Panc1 (cell line): ENCODE results near the gene BACH2. TPM values are rescaled to one million over a fixed set of nuclear protein-coding genes. Genes with fewer than 3 reads are reported as not detected.

Experiments used
- ATAC-seq: fragments of 200-7000 bp; cut with Tn5 transposase; 2 replicates; pipeline ENCODE4 v1.9.1; 2020; ENCODE audit warnings: mild to moderate bottlenecking, moderate library complexity
- BruUV-seq: library from RNA; stranded (reverse); fragments of 400-500 nt; replicated peaks from 2 replicates; lab custom pipeline; 2021; lab: Mats Ljungman, UMichigan
- CTCF ChIA-PET: fragments of 300-600 bp; sonication (Branson Sonifier 250); formaldehyde crosslinking; loops from one replicate; lab custom pipeline; 2022; ENCODE audit warnings: antibody characterized with exemption; lab: Charles Lee
- POLR2A ChIA-PET: fragments of 300-600 bp; sonication (Branson Sonifier 250); formaldehyde crosslinking; loops from one replicate; lab custom pipeline; 2022; ENCODE audit warnings: antibody characterized with exemption; lab: Charles Lee
- DNase-seq: peaks from one replicate; pipeline ENCODE4 v3.0.0-alpha.2; 2010; ENCODE audit warnings: low read depth, low spot score
- H3K27ac ChIP-seq: 2 replicates; pipeline ENCODE4 v1.5.1; 2011; ENCODE audit warnings: mild to moderate bottlenecking, low read length, inconsistent platforms
- H3K27me3 ChIP-seq: fragments of 200-500 bp; sonication (Bioruptor generic); 2 replicates; pipeline ENCODE4 v1.6.0; 2014; ENCODE audit warnings: low read length, inconsistent platforms; ENCODE audit not compliant: control insufficient read depth, insufficient read depth
- H3K36me3 ChIP-seq: fragments of 200-500 bp; sonication (Bioruptor generic); 2 replicates; pipeline ENCODE4 v1.5.1; 2014; ENCODE audit warnings: inconsistent platforms, mild to moderate bottlenecking, low read length, moderate library complexity; ENCODE audit not compliant: control insufficient read depth, insufficient read depth
- H3K4me1 ChIP-seq: 2 replicates; pipeline ENCODE4 v1.5.1; 2011; ENCODE audit warnings: inconsistent platforms, mild to moderate bottlenecking, low read length, moderate library complexity; ENCODE audit not compliant: control insufficient read depth, insufficient read depth
- H3K4me3 ChIP-seq, 2 experiments: 2 replicates each; pipeline ENCODE4 v1.5.1; 2011 to 2012; ENCODE audit warnings: low read depth in 2 of 2, low read length in 2 of 2, mild to moderate bottlenecking in 2 of 2, inconsistent platforms in 1 of 2, moderate library complexity in 1 of 2
- H3K9me3 ChIP-seq: fragments of 200-500 bp; sonication (Bioruptor generic); 2 replicates; pipeline ENCODE4 v1.5.1; 2014; ENCODE audit warnings: low read depth, mild to moderate bottlenecking, inconsistent platforms, low read length, moderate library complexity; ENCODE audit not compliant: control insufficient read depth, insufficient read depth
- CTCF ChIP-seq: fragments of 450-650 bp; IDR thresholded peaks from 2 replicates; pipeline ENCODE4 v1.5.1; 2017; ENCODE audit warnings: mild to moderate bottlenecking
- POLR2AphosphoS5 ChIP-seq: IDR thresholded peaks from 2 replicates; pipeline ENCODE4 v1.6.1; 2012; ENCODE audit warnings: mild to moderate bottlenecking, low read depth, low read length, moderate library complexity
- REST ChIP-seq, 2 experiments: IDR thresholded peaks; 2 replicates each; pipeline ENCODE4 v1.6.1; 2011 to 2012; ENCODE audit warnings: low read depth in 2 of 2, control low read depth in 1 of 2, low read length in 1 of 2, mild to moderate bottlenecking in 1 of 2, moderate library complexity in 1 of 2; ENCODE audit not compliant: insufficient read depth in 1 of 2
- SIN3A ChIP-seq: IDR thresholded peaks from 2 replicates; pipeline ENCODE4 v1.6.1; 2012; ENCODE audit warnings: low read depth, mild to moderate bottlenecking, low read length, moderate library complexity, borderline replicate concordance; ENCODE audit not compliant: insufficient read depth
- TCF7L2 ChIP-seq: IDR thresholded peaks from 2 replicates; pipeline ENCODE4 v1.6.1; 2011; ENCODE audit warnings: mild to moderate bottlenecking, low read depth, low read length, inconsistent platforms
- in situ Hi-C: cut with HindIII; loops from 2 replicates; pipeline ENCODE4 v1.10.0; 2016; ENCODE audit warnings: low sequenced_read_pairs, low pct_unique_long_range_greater_than_20kb
- intact Hi-C: fragments of 100-400 bp; cut with micrococcal nuclease; formaldehyde crosslinking; loops from one replicate; pipeline ENCODE4 v1.10.0; 2022; ENCODE audit not compliant: unreplicated experiment
- total RNA-seq: library from RNA; stranded (reverse); gene quantifications from one replicate; pipeline ENCODE4 v1.2.1, GENCODE V29; 2021; ENCODE audit not compliant: unreplicated experiment

Gene BACH2
- total RNA-seq, 1 experiment from 2014 or later, result 1.6 TPM

- Histone ChIP-seq H3K27me3 (peaks cover 2% of the 10 kb centered on the region), H3K9me3 (no peaks in the 10 kb centered on the region), H3K4me3 (peak overlapping the region; percentile 52 to 66), H3K36me3 (no peaks in the 10 kb centered on the region), H3K4me1 (peaks cover 5% of the 10 kb centered on the region), H3K27ac (no peak overlapping the region)
- DNase-seq, result no peak
- ChIA-PET CTCF (no interaction called here), POLR2A (no interaction called here)
- ATAC-seq, result no peak
- BruUV-seq, result no TSS peak
- TF ChIP-seq SIN3A, result no peak
- TF ChIP-seq CTCF, result no peak
- no peak for TF ChIP-seq POLR2AphosphoS5
- no peak for TF ChIP-seq REST (IDR thresholded peaks at IDR 0.05; ENCODE audit: insufficient read depth in 1 of 2, low read depth in 2 of 2, low read length in 1 of 2)
- TF ChIP-seq TCF7L2, result no peak
- in situ Hi-C loops, result no loop called here
- intact Hi-C loops, result no loop called here
Measured at GRCh38 chr6:90294614-90294988, 2.0 kb downstream of the BACH2 start.

- no peak overlapping the region for H3K4me3 ChIP-seq
- no peak for DNase-seq
- H3K4me1 ChIP-seq, result peaks cover 5% of the 10 kb centered on the region
- ChIA-PET POLR2A (no interaction called here), CTCF (no interaction called here)
- no peak for ATAC-seq
- H3K36me3 ChIP-seq, result no peaks in the 10 kb centered on the region
- intact Hi-C loops, result no loop called here
- H3K9me3 ChIP-seq, result no peaks in the 10 kb centered on the region
- peaks cover 2% of the 10 kb centered on the region for H3K27me3 ChIP-seq
- no peak overlapping the region for H3K27ac ChIP-seq
- in situ Hi-C loops, result no loop called here
- TF ChIP-seq SIN3A (no peak), CTCF (no peak), REST (IDR thresholded peaks at IDR 0.05; ENCODE audit: insufficient read depth in 1 of 2, low read depth in 2 of 2, low read length in 1 of 2) (no peak), POLR2AphosphoS5 (no peak), TCF7L2 (no peak)
- no TSS peak for BruUV-seq
Measured at GRCh38 chr6:90294008-90294511, 2.6 kb downstream of the BACH2 start.
